ENCODE data around the gene SMIM3.

Gene SMIM3

DNA sequence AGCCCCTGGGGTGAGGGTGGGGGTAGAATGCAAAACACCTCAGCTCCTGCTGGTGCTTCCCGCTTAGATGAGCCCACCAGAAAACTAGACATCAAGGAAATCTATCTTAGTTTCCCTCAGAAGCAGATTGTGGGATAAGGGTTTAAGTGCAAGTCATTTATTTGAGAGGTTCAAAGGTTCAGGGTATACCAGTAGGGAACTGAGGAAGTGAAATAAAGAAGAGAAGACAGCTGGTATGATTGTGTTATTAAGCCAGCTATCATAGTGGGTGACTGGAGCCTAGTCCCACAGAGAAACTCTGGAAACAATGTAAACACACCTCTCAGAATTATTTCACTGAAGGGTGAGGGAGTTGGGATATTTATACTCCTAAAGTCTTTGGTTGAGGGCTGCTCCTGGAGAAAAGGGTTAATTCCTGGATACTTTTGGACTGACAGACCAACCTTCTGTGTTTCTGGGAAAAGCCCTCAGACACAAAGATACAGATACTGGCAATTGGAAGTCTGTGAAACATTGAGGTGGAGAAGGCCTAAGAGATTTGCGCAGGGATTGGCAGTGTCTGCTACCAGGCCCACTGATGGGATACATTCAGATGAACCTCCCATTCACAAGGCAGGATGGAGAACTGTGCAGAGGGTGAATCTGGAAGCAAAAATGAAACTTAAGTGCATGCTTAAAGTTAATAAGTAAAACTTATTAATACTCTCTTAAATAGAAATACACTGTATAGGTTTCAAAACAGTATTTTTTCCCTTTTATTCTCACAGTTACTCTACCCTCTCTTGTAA is 13.4 kb upstream of the SMIM3 start:
- no peak for DNase-seq

GRCh38 chr5:150765799-150766169 is 12.8 kb upstream of the SMIM3 start:
- DNase-seq: no peak

- no peak for DNase-seq
Measured at GRCh38 chr5:150766251-150766650, 12.3 kb upstream of the SMIM3 start.

DNA sequence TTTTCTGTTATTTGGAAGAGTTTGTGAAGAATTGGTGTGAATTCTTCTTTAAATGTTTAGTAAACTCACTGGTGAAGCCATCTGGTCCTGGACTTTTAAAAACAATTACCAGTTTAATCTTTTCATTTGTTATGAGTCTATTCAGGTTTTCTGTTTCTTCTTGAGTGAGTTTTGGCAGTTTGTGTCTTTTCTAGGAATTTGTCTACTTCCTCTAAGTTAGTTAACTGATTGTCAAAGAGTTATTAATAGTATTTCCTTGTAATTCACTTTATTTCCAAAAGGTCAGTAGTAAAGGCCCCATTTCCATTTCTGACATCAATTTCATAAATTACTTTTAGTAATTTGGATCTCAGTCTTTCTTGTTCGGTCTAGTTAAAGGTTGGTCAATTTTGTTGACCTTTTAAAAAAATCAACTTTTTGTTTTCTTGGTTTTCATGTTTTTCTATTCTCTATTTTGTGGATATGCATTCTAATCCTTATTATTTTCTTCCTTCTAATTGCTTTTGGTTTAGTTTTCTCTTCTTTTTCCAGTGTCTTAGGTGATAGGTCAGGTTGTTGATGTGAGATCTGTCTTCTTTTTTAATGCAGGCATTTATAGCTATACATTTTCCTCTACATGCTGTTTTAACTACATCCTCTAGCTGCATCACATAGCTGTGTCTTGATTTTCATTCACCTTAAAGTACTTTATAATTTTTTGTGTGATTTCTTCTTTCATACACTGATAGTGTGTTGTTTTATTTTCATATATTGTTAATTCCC is 7.3 kb upstream of the SMIM3 start:
- DNase-seq: no peak

- DNase-seq: no peak
Measured at GRCh38 chr5:150774145-150774544, 4.4 kb upstream of the SMIM3 start.

GRCh38 chr5:150777685-150778084 is 872 bp upstream of the SMIM3 start:
- no peak for DNase-seq

GRCh38 chr5:150778088-150778516 is 455 bp upstream of the SMIM3 start:
- DNase-seq: no peak

DNA sequence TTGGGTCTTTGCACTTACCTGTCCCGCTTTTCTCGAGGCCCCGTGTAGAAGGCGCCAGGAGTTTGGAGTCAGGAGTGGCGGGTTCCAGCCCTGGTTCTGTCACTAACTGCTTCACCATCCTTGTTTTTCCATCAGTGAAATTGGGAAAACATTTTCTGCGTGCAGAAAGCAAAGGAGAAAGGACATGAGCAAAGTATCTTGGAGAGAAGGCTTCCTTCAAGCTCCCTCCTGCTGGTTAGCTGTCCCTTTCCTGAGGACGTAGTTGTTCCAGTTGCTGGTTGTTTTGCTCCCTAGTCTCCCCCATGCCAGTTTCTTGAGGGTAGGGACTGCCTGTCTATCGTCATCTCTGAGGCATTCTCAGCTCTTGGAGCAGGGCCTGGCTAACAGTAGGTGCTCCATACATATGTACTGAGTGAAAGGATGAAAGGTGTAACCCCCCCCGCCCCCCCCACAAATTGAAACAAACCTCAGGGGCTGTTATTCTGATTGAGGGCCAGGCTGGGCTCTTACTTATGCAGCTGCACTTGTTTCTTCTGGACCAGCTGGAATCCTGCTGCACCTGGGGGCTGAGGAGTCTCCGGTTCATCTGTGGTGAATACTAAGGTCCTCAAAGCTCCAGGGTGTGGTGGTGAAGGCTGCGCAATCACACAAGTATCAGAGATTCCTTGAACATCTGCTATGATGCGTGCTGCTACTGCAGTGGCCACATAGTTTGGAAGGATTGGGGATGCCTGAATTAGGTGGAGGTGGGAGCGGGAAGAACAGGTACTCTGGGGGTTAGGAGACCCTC is 1.0 kb downstream of the SMIM3 start:
- no peak for DNase-seq

GRCh38 chr5:150780187-150780692 is 1.7 kb downstream of the SMIM3 start:
- no peak for DNase-seq

DNA sequence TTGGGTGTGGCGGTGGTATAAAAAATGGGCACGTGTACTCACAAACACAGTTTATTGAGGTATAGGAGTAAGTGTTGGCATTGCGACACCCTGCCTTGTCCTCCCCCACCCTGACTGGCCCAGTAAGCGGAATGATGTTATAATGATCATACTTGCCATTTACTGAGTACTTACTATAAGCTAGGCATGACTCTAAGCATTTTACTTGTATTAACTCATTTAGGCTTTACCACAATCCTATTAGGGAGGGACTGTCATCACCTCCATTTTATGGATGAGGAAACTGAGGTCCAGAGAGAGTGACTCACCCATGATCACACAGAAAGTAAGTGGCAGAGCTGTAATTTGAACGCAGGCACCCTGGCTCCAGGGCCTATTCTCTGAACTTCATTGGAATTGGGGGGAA is 2.3 kb downstream of the SMIM3 start:
- no peak for DNase-seq

DNA sequence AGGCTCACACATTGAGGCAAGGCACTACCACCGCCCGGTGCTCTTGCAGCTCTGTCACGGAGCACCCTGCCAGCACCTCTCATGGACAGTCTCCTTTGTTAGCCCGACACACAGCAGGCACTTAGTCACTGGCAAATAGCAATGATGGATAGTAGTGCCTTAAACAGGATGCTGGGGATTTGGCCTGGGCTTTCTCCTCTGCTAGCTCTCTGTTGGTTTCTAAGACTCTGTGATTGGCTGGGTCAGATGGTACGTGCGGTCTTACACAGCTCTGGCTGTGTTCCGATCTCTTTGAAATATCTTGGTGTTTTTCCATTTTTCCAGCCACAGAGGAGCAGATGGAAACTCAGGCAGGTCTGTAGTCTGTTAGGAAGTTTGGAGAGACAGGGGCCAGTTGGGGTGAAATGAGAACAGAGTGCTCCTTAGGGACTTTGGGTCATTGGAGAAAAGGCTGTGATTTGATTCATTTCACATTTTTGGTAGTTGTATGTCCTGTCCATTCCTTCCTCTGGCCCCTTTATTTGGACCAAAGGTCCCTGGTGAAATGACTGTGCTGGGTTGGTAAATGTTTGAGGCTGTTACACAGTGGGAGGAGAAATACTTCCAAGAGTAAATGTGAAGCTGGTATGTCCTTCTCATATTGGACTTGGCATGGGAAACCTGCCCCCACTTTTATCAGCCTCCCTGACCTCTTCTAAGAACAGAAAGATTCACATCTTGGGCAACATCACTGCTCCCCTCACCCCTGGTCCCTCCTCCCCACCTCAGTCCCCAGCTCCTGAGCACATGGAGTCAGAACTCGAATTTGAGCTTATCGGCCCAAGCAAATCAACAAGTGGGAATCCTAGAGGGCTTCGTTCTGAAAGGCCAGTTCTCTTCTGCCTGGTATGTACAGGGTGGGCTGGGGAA is 3.4 kb downstream of the SMIM3 start:
- no peak for DNase-seq

DNA sequence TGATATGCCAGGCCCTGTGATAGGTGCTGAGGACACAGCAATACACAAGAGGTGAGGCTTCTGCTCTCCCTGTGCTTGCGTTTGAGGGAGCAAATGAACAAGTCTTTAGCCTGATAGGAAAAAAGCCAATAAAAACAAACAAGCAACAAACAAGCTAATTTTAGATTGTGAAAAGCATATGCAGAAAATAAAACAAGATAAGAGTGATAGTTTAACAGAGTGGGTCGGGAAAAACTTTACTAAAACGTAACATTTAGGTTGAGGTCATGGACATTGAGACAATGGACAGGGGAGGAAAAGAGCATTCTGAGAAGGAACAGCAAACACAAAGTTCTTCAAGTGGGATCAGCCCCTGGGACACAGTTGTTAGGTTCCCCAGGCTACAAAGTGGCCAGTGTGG is 4.3 kb downstream of the SMIM3 start:
- no peak for DNase-seq

- DNase-seq: peak in 3 of 58 donors; percentile 8 to 28 (median 24)
Measured at GRCh38 chr5:150783422-150783928, 4.9 kb downstream of the SMIM3 start.

- no peak for DNase-seq
Measured at GRCh38 chr5:150785950-150786349, 7.4 kb downstream of the SMIM3 start.

GRCh38 chr5:150786876-150787275 is 8.3 kb downstream of the SMIM3 start:
- DNase-seq: no peak

DNA sequence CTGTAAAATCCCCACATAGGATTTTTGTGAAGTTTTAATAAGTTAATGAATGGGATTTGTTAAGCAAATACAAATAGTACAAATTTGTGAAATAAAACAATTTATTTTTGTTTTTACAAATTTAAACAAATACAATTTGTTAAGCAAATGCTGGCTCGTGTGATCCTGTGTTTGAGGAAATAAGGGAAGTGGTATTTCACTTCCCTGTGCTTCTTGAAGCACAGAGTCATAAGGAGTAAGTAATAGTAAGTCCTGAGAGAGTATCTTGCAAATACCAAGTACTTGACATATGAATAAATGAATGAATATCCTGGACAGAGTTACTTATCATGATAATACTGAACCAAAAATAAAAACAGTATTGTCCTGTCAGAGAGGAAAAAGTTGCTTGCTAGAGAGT is 9.1 kb downstream of the SMIM3 start:
- DNase-seq: no peak

GRCh38 chr5:150788977-150789376 is 10.4 kb downstream of the SMIM3 start:
- DNase-seq: no peak

GRCh38 chr5:150789450-150789849 is 10.9 kb downstream of the SMIM3 start:
- DNase-seq: no peak

DNA sequence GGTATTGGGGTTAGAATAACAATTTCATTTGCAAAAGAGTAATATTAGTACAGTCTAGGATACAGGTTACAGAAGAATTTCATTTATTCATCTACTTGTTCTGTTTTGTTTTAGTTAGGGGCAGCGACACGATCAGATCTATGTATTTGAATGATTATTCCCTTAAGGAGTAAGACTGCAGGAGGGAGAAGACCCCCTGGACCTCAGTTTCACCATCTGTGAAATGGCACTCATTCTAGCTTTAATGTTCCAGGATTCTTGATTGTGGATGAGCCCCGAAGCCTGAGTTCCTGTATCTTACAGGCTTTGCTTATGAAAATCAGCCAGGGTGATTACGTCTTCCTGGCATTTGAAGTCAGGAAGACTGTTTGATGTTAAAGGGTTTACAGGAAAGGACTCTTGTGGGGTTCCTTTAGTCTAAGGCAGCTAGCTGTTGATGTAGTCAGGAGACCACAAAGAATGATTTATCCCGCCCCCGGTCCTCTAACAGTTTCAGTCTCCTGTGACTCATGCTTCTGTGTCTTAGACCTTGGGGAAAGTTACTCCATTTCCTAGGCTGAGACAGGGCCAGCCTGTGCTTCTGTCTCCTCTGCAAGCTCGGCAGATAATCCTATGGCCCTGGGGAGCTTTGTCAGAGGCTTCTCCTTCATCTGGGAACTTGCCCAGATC is 11.5 kb downstream of the SMIM3 start:
- DNase-seq: no peak

GRCh38 chr5:150791536-150791935 is 13.0 kb downstream of the SMIM3 start:
- DNase-seq: no peak
